Measurements from ENCODE around the gene SDC3. TPM values are rescaled to one million over a fixed set of nuclear protein-coding genes. Genes with fewer than 3 reads are reported as not detected.

Gene SDC3
- total RNA-seq, 4 donors from 2014 or later, result 2.9 to 11.6 (median 5.1) TPM

GRCh38 chr1:30840904-30841598 is 67.5 kb downstream of the SDC3 start:
- no peak for DNase-seq

GRCh38 chr1:30839827-30840359 is 68.7 kb downstream of the SDC3 start:
- DNase-seq, result no peak
- Histone ChIP-seq H3K36me3 (no peaks in the 10 kb centered on the region), H3K9me3 (no peaks in the 10 kb centered on the region), H3K4me1 (peaks cover 3 to 14% (median 6%) of the 10 kb centered on the region in 3 donors), H3K4me3 (no peak overlapping the region), H3K27me3 (peaks cover 0 to 64% (median 0%) of the 10 kb centered on the region in 4 donors), H3K27ac (no peak overlapping the region)
- TF ChIP-seq CTCF (IDR thresholded peaks at IDR 0.05) (no peak), POLR2A (IDR thresholded peaks at IDR 0.05) (no peak)
- intact Hi-C loops (cut with DNase I), result no loop called here
- WGBS, 2 donors, result 89 to 97% methylated on average over 3 of the region's 3 CpGs

More at GRCh38 chr1:30840904-30841598, 67.5 kb downstream of the SDC3 start:
- Histone ChIP-seq H3K27me3 (peaks cover 0 to 76% (median 0%) of the 10 kb centered on the region in 4 donors), H3K9me3 (no peaks in the 10 kb centered on the region), H3K27ac (no peak overlapping the region), H3K4me1 (peaks cover 3 to 14% (median 6%) of the 10 kb centered on the region in 3 donors), H3K36me3 (no peaks in the 10 kb centered on the region), H3K4me3 (no peak overlapping the region)
- WGBS, 2 donors, result 38 to 43% methylated on average over 6 to 10 of the region's 10 CpGs
- TF ChIP-seq CTCF (IDR thresholded peaks at IDR 0.05) (no peak), POLR2A (IDR thresholded peaks at IDR 0.05) (no peak)
- intact Hi-C loops (cut with DNase I), result no loop called here

- no peak for DNase-seq
- 70 to 82% methylated on average over 7 of the region's 7 CpGs for WGBS, 2 donors
- Histone ChIP-seq H3K4me3 (no peak overlapping the region), H3K27me3 (peaks cover 0 to 55% (median 0%) of the 10 kb centered on the region in 4 donors), H3K4me1 (peaks cover 3 to 14% (median 6%) of the 10 kb centered on the region in 3 donors), H3K9me3 (no peaks in the 10 kb centered on the region), H3K36me3 (no peaks in the 10 kb centered on the region), H3K27ac (no peak overlapping the region)
- TF ChIP-seq CTCF (IDR thresholded peaks at IDR 0.05) (no peak), POLR2A (IDR thresholded peaks at IDR 0.05) (no peak)
- intact Hi-C loops (cut with DNase I), result no loop called here
Observed at GRCh38 chr1:30838996-30839395, 69.6 kb downstream of the SDC3 start.

GRCh38 chr1:30837653-30838052 is 70.9 kb downstream of the SDC3 start:
- 80 to 83% methylated on average over 1 of the region's 1 CpG for WGBS, 2 donors
- Histone ChIP-seq H3K27me3 (peaks cover 0 to 43% (median 0%) of the 10 kb centered on the region in 4 donors), H3K36me3 (no peaks in the 10 kb centered on the region), H3K9me3 (no peaks in the 10 kb centered on the region), H3K4me1 (peaks cover 3 to 14% (median 6%) of the 10 kb centered on the region in 3 donors), H3K27ac (no peak overlapping the region), H3K4me3 (no peak overlapping the region)
- TF ChIP-seq CTCF (IDR thresholded peaks at IDR 0.05), result no peak
- TF ChIP-seq POLR2A (IDR thresholded peaks at IDR 0.05), result no peak
- intact Hi-C loops (cut with DNase I), result no loop called here
- no peak for DNase-seq

GRCh38 chr1:30834253-30834652 is 74.3 kb downstream of the SDC3 start:
- 47 to 57% methylated on average over 4 of the region's 4 CpGs for WGBS, 2 donors
- Histone ChIP-seq H3K36me3 (no peaks in the 10 kb centered on the region), H3K4me3 (no peak overlapping the region), H3K27ac (no peak overlapping the region), H3K9me3 (peaks cover 0 to 7% (median 0%) of the 10 kb centered on the region in 3 donors), H3K4me1 (no peaks in the 10 kb centered on the region), H3K27me3 (peaks cover 0 to 31% (median 0%) of the 10 kb centered on the region in 4 donors)
- TF ChIP-seq CTCF (IDR thresholded peaks at IDR 0.05), result no peak
- intact Hi-C loops (cut with DNase I), result no loop called here
- DNase-seq, result no peak
